Hippocampal formation (tissue), 2 donors: ENCODE measurements around the gene PNMA3.
"Not testable (repeated sequence)": the region's sequence is repeated elsewhere in the genome, so short reads cannot be mapped to it uniquely, and the experiment has no call there.

Experiments
- DNase-seq, 2 donors: peaks; one replicate each; lab custom pipeline; 2025; lab: John Stamatoyannopoulos, UW

The PNMA3 gene

GRCh38 chrX:153074262-153074899 lies 18.1 kb downstream of the PNMA3 start:
- DNase-seq, result no peak

GRCh38 chrX:153074935-153075334 lies 18.7 kb downstream of the PNMA3 start:
- DNase-seq, result no peak

- no peak for DNase-seq
These were observed 19.1 kb downstream of the PNMA3 start for GRCh38 chrX:153075366-153075765.

GRCh38 chrX:153077437-153078135 lies 21.3 kb downstream of the PNMA3 start:
- DNase-seq, result not testable (repeated sequence)

- not testable (repeated sequence) for DNase-seq
These were observed 27.1 kb downstream of the PNMA3 start for GRCh38 chrX:153083238-153083923.

GRCh38 chrX:153102418-153102817 lies 46.1 kb downstream of the PNMA3 start:
- no peak for DNase-seq

- not testable (repeated sequence) for DNase-seq
These were observed 48.7 kb downstream of the PNMA3 start for GRCh38 chrX:153104959-153105358.

- not testable (repeated sequence) for DNase-seq
These were observed 50.0 kb downstream of the PNMA3 start for GRCh38 chrX:153106092-153106801.
